ENCODE measurements around the gene STRADB.

STRADB gene

DNA sequence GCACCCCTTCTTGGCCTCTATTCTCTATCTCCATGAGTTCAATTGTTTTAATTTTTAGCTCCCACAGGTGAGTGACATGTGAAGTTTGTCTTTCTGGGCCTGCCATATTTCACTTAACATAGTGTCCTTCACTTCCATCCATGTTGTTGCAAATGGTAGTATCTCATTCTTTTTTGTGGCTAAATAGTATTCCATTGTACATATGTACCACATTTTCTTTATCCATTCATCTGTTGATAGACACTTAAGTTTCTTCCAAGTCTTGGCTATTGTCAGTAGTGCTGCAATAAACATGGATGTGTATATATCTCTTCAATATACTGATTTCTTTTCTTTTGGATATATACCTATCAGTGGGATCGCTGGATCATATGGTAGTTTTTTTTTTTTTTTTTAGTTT lies 9.0 kb downstream of the STRADB start:
- no peak overlapping the region for H3K4me3 ChIP-seq (ENCODE audit: low read depth, low read length)
- TF ChIP-seq MYC (IDR thresholded peaks at IDR 0.05; ENCODE audit: low read depth, low read length) (no peak), POLR2A (IDR thresholded peaks at IDR 0.05; ENCODE audit: extremely low read depth, insufficient read length) (no peak)
- TF ChIP-seq, protein P1, sequence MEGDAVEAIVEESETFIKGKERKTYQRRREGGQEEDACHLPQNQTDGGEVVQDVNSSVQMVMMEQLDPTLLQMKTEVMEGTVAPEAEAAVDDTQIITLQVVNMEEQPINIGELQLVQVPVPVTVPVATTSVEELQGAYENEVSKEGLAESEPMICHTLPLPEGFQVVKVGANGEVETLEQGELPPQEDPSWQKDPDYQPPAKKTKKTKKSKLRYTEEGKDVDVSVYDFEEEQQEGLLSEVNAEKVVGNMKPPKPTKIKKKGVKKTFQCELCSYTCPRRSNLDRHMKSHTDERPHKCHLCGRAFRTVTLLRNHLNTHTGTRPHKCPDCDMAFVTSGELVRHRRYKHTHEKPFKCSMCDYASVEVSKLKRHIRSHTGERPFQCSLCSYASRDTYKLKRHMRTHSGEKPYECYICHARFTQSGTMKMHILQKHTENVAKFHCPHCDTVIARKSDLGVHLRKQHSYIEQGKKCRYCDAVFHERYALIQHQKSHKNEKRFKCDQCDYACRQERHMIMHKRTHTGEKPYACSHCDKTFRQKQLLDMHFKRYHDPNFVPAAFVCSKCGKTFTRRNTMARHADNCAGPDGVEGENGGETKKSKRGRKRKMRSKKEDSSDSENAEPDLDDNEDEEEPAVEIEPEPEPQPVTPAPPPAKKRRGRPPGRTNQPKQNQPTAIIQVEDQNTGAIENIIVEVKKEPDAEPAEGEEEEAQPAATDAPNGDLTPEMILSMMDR (IDR thresholded peaks at IDR 0.05; ENCODE audit: low read depth, low read length), result no peak
- TF ChIP-seq, protein P2, sequence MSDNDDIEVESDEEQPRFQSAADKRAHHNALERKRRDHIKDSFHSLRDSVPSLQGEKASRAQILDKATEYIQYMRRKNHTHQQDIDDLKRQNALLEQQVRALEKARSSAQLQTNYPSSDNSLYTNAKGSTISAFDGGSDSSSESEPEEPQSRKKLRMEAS (IDR thresholded peaks at IDR 0.05; ENCODE audit: low read depth, low read length), result no peak
- DNase-seq (ENCODE audit: low read depth), result no peak

DNA sequence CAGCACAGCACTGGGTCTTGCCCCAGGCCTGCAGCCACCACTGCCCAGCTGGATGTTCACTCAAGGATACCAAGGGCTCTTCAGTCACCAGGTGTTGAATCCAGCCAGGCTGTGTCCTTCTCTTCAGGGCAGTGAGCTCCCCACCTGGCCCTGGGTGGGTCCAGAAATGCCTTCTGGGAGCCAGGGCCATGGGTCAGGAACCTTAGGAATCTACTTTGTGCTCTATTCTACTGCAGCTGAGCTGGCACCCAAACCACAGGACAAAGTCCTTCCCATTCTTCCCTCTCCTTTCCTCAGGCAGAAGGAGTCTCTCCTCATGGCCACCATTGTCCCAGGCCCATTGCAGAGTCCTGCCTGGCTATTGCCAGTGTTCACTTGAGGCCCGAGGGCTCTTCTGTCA lies 13.0 kb downstream of the STRADB start:
- TF ChIP-seq, protein P1 (IDR thresholded peaks at IDR 0.05; ENCODE audit: low read depth, low read length), result no peak
- no peak overlapping the region for H3K4me3 ChIP-seq (ENCODE audit: low read depth, low read length)
- no peak for DNase-seq (ENCODE audit: low read depth)

DNA sequence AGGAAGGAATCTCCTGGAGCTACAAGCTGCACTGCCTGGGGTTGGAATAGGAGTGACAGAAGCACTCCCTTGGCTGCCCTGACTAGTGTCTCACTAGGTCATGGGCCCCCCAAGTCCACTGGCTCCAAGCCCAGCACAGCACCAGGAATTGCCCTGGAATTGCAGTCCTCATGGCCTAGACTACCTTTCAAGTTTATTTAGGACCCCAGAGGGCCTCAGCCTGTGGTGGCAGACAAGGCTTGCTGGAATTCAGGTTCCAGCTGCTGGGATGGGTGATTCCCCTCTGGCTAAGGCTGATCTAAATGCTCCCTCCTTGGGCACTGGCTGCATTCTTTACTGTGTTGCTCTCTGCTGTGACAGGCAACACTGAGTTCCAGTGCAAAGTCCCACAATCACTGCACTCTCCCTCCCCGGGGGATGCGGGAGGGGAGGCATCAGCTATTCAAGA lies 14.0 kb downstream of the STRADB start:
- DNase-seq (ENCODE audit: low read depth), result no peak

DNA sequence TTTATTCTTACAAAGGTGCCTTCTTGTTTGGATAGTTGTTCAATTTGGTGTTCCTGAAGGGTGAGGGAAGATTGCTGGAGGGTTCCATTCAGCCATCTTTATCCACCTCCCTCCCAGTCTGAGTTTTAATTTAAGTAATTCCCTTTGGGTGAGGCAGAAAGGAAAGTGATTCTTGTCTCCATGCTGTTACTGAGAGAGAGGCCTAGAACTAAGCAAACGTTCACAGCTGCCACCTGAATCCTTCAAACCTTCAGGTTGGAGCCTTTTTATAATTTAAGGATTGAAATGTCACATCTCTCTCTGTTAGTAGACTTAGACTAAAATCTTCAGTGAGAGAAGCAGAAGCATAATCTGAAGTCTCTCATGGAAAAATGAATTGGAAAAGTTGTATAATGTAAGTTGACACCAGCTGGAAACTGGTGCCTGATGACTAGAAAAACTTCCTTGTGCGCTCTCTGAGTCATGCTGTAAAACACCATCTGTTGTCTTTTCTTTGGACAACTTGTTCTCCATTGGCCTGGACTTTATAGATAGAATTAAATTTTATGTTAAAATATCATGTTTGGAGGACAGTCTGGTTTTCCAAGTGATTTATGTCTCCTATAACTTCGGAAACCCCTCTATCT lies 14.6 kb downstream of the STRADB start:
- no peak for DNase-seq (ENCODE audit: low read depth)
- no peak overlapping the region for H3K4me3 ChIP-seq (ENCODE audit: low read depth, low read length)
- TF ChIP-seq, protein P2 (IDR thresholded peaks at IDR 0.05; ENCODE audit: low read depth, low read length), result no peak
- TF ChIP-seq POLR2A (IDR thresholded peaks at IDR 0.05; ENCODE audit: extremely low read depth, insufficient read length) (no peak), MYC (IDR thresholded peaks at IDR 0.05; ENCODE audit: low read depth, low read length) (no peak)
- TF ChIP-seq, protein P1 (IDR thresholded peaks at IDR 0.05; ENCODE audit: low read depth, low read length), result no peak

More for the DNA sequence above, 14.0 kb downstream of the STRADB start:
- TF ChIP-seq, protein P1 (IDR thresholded peaks at IDR 0.05; ENCODE audit: low read depth, low read length), result no peak
- no peak overlapping the region for H3K4me3 ChIP-seq (ENCODE audit: low read depth, low read length)

DNA sequence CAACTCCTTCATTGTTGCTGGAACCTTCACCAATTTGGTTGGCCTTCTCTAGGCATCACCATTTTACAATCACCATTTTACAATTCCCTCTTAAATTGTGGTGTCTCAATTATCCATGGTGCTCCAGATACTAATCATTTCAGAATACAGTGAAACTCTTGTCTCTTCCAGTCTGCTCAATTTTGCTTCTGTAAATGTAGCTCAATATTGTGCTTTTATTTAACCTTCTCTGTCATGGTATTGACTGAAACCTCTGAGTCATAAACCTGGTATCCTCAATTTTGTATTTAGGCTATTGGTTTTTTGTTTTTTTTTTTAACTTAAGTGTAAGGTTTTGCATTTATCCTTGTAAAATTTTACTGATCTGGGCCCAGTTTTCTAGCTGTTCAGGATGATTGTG lies 16.1 kb downstream of the STRADB start:
- no peak for DNase-seq (ENCODE audit: low read depth)
- TF ChIP-seq, protein P1 (IDR thresholded peaks at IDR 0.05; ENCODE audit: low read depth, low read length), result no peak
- TF ChIP-seq, protein P2 (IDR thresholded peaks at IDR 0.05; ENCODE audit: low read depth, low read length), result no peak
- TF ChIP-seq POLR2A (IDR thresholded peaks at IDR 0.05; ENCODE audit: extremely low read depth, insufficient read length) (no peak), MYC (IDR thresholded peaks at IDR 0.05; ENCODE audit: low read depth, low read length) (no peak)
- no peak overlapping the region for H3K4me3 ChIP-seq (ENCODE audit: low read depth, low read length)
